Subcutaneous preadipocyte (primary cell): ENCODE results near the gene MFSD6L. TPM values are rescaled to one million over a fixed set of nuclear protein-coding genes. Genes with fewer than 3 reads are reported as not detected.

ENCODE experiments used
- total RNA-seq: library from RNA; depleted of rRNA; stranded (reverse); fragments of >200 nt; gene quantifications from 2 replicates; pipeline ENCODE4 v1.2.3, GENCODE V29; 2012

Gene MFSD6L
- not detected in 2 replicates for total RNA-seq

GRCh38 chr17:8798846-8799569, at the start of gene MFSD6L:
TSS of gene MFSD6L (minus strand) at chr17:8799365. CDS start at chr17:8799120, 245 bp downstream.

GRCh38 chr17:8758137-8758596, 41.0 kb downstream of the MFSD6L start, which contains the start of gene SPDYE4:
TSS of gene SPDYE4 (minus strand) at chr17:8758546. CDS start at chr17:8758382, 164 bp downstream.

Other genes with a start within 250 kb of the MFSD6L start
- gene MYH10, start 168.6 kb downstream of the MFSD6L start, total RNA-seq: 28.9 and 37.1 TPM in 2 replicates
- not detected in 2 replicates for gene CCDC42, start 54.5 kb downstream of the MFSD6L start, total RNA-seq
- gene SPDYE4, start 40.8 kb downstream of the MFSD6L start, total RNA-seq: not detected in 2 replicates
- gene PIK3R6, start 68.3 kb upstream of the MFSD6L start, total RNA-seq: not detected in 2 replicates
- not detected in 2 replicates for gene PIK3R5, start 166.3 kb upstream of the MFSD6L start, total RNA-seq
- gene NTN1, start 222.1 kb upstream of the MFSD6L start, total RNA-seq: 0.20 and 0.37 TPM in 2 replicates